GM12878 (cell line): ENCODE measurements around the gene ERN1. TPM values are rescaled to one million over a fixed set of nuclear protein-coding genes. Genes with fewer than 3 reads are reported as not detected.

Experiments
- ATAC-seq: fragments of 200-7000 bp; cut with Tn5 transposase; 3 replicates; pipeline ENCODE4 v1.9.1; 2020; ENCODE audit warnings: mild to moderate bottlenecking, moderate library complexity
- BruUV-seq: library from RNA; stranded (reverse); fragments of 400-500 nt; replicated peaks from 2 replicates; lab custom pipeline; 2021; lab: Mats Ljungman, UMichigan
- CTCF ChIA-PET: fragments of 300-600 bp; sonication (Branson Sonifier 250); formaldehyde crosslinking; extraction: SDS; loops from one replicate; lab custom pipeline; 2021; ENCODE audit warnings: inconsistent platforms; lab: Yijun Ruan, JAX
- POLR2A ChIA-PET: fragments of 350-600 bp; formaldehyde crosslinking; extraction: SDS; loops from one replicate; lab custom pipeline; 2021; ENCODE audit warnings: inconsistent platforms; lab: Charles Lee
- RAD21 ChIA-PET: fragments of 300-600 bp; sonication (Branson Sonifier 250); formaldehyde crosslinking; loops from one replicate; lab custom pipeline; 2023; ENCODE audit warnings: antibody characterized with exemption; ENCODE audit not compliant: unreplicated experiment; lab: Charles Lee
- SMC1A ChIA-PET: fragments of 300-600 bp; sonication (Branson Sonifier 250); formaldehyde crosslinking; loops from one replicate; lab custom pipeline; 2023; ENCODE audit not compliant: unreplicated experiment, uncharacterized antibody; lab: Charles Lee
- DNase-seq: peaks from one replicate; pipeline ENCODE4 v3.0.0-alpha.2; 2011; ENCODE audit warnings: low read depth, low spot score
- FAIRE-seq: peaks from 3 replicates; lab custom pipeline; 2011; peaks lifted over from hg19 to GRCh38; lab: Jason Lieb, UNC
- H2AFZ ChIP-seq: 2 replicates; pipeline ENCODE4 v1.6.0; 2011; ENCODE audit warnings: low read depth, low read length, control low read depth; ENCODE audit not compliant: control insufficient read depth
- H3K27ac ChIP-seq: 2 replicates; pipeline ENCODE4 v1.5.1; 2011; ENCODE audit warnings: control low read depth; ENCODE audit not compliant: control insufficient read depth, insufficient read depth
- H3K27me3 ChIP-seq, 2 experiments: replicated peaks in 1 of 2; 2 replicates each; pipeline versions ENCODE4 v1.6.0 to v1.6.1; 2011; ENCODE audit warnings: low read length in 1 of 2; ENCODE audit not compliant: control insufficient read depth in 2 of 2, insufficient read depth in 2 of 2
- H3K36me3 ChIP-seq, 2 experiments: 2 replicates each; pipeline ENCODE4 v1.5.1; 2011; ENCODE audit warnings: low read length in 1 of 2; ENCODE audit not compliant: control insufficient read depth in 2 of 2, insufficient read depth in 2 of 2
- H3K4me1 ChIP-seq: 2 replicates; pipeline ENCODE4 v1.6.1; 2011; ENCODE audit warnings: mild to moderate bottlenecking, low read length, moderate library complexity, mixed read lengths; ENCODE audit not compliant: control insufficient read depth, insufficient read depth
- H3K4me2 ChIP-seq: 2 replicates; pipeline ENCODE4 v1.6.0; 2011; ENCODE audit warnings: control low read depth; ENCODE audit not compliant: control insufficient read depth, insufficient read depth
- H3K4me3 ChIP-seq: fragments of 200-600 bp; sonication (generic); 2 replicates; pipeline ENCODE4 v1.5.1; 2016
- H3K79me2 ChIP-seq: 2 replicates; pipeline ENCODE4 v1.6.0; 2011; ENCODE audit warnings: low read length; ENCODE audit not compliant: control insufficient read depth, insufficient read depth
- H3K9ac ChIP-seq: 2 replicates; pipeline ENCODE4 v1.8.0; 2011; ENCODE audit warnings: low read length, control low read depth, mixed read lengths; ENCODE audit not compliant: control insufficient read depth, insufficient read depth
- H3K9me3 ChIP-seq: replicated peaks from 3 replicates; pipeline ENCODE4 v1.5.1; 2011; ENCODE audit warnings: mild to moderate bottlenecking, low read length; ENCODE audit not compliant: control insufficient read depth, insufficient read depth
- H4K20me1 ChIP-seq: 2 replicates; pipeline ENCODE4 v1.6.0; 2011; ENCODE audit not compliant: control insufficient read depth, insufficient read depth
- ATF3 ChIP-seq: IDR thresholded peaks from 2 replicates; pipeline ENCODE4 v1.6.1; 2011; ENCODE audit warnings: low read depth, mild to moderate bottlenecking, low read length, moderate library complexity, borderline replicate concordance; ENCODE audit errors: extremely low read depth
- BCL3 ChIP-seq: IDR thresholded peaks from 2 replicates; pipeline ENCODE4 v1.6.1; 2011; ENCODE audit warnings: borderline replicate concordance, low read depth, mild to moderate bottlenecking, moderate library complexity, low read length; ENCODE audit not compliant: insufficient read depth, poor library complexity, severe bottlenecking
- IKZF2 ChIP-seq, 2 experiments: fragments of 450-650 bp; IDR thresholded peaks; 2 replicates each; pipeline ENCODE4 v1.6.1; 2017; ENCODE audit warnings: mild to moderate bottlenecking in 2 of 2, moderate library complexity in 2 of 2
- NBN ChIP-seq: fragments of 450-650 bp; IDR thresholded peaks from 2 replicates; pipeline ENCODE4 v1.6.1; 2016
- SIX5 ChIP-seq: IDR thresholded peaks from 2 replicates; pipeline ENCODE4 v1.6.1; 2011; ENCODE audit warnings: mild to moderate bottlenecking, low read depth, low read length, moderate library complexity; ENCODE audit not compliant: severe bottlenecking
- ZBED1 ChIP-seq: IDR thresholded peaks from 2 replicates; pipeline ENCODE4 v1.6.1; 2016; ENCODE audit warnings: borderline replicate concordance
- WGBS: methylation state at CpG from one replicate; pipeline ENCODE4 v1.1.6; 2016; ENCODE audit warnings: low lambda C conversion rate; ENCODE audit not compliant: insufficient replicate concordance, insufficient coverage; ENCODE audit errors: missing lambda C conversion rate; 5-methylcytosine and 5-hydroxymethylcytosine counted together
- in situ Hi-C: fragments of 300-500 bp; cut with MboI; formaldehyde crosslinking; loops from 9 replicates; pipeline ENCODE4 v1.14.3; 2018; ENCODE audit warnings: mixed read lengths
- intact Hi-C: fragments of 100-400 bp; cut with micrococcal nuclease; formaldehyde crosslinking; loops from one replicate; pipeline ENCODE4 v1.14.2; 2022; ENCODE audit not compliant: unreplicated experiment
- polyA plus RNA-seq, 11 experiments: library from polyadenylated mRNA; depleted of rRNA in 4 of 11; unstranded in 6 of 11; stranded (reverse) in 5 of 11; fragments of >200 nt; fragmentation: Nextera tagmentation in 4 of 11; fragmentation: Illumina TruSeq in 1 of 11; extraction: Ambion mirVana in 4 of 11; extraction: Trizol in 1 of 11; gene quantifications; 1 replicate in 1 of 11; 2 replicates in 10 of 11; pipeline versions ENCODE4 v1.2.1 to v1.2.3, GENCODE V29; 2011 to 2016; ENCODE audit warnings: inconsistent platforms in 2 of 11, missing spikeins in 2 of 11, low read depth in 1 of 11
- total RNA-seq, 4 experiments: library from RNA; depleted of rRNA in 3 of 4; stranded (reverse); fragments of >200 nt in 3 of 4; fragmentation: Illumina TruSeq in 1 of 4; extraction: Trizol in 1 of 4; gene quantifications; 2 replicates each; pipeline versions ENCODE4 v1.2.1 to v1.2.3, GENCODE V29; 2013 to 2021

Gene ERN1
- total and polyA plus RNA-seq, 10 of the 15 experiments (the other 5 are each of a cell fraction or from before 2014, with no cell fraction given), result 2.6 to 19.2 (median 7.6) TPM

GRCh38 chr17:64024215-64024654, 105.7 kb downstream of the ERN1 start:
- no peaks in the 10 kb centered on the region for H3K9me3 ChIP-seq
- TF ChIP-seq BCL3 (no peak), ZBED1 (no peak), SIX5 (no peak), ATF3 (no peak), NBN (no peak), IKZF2 (IDR thresholded peaks at IDR 0.05) (no peak)
- TF ChIP-seq, all 136 proteins: peak for 0
- Histone ChIP-seq H2AFZ (no peak overlapping the region), H3K27me3 (no peaks in the 10 kb centered on the region), H3K4me3 (no peak overlapping the region), H3K9ac (no peak overlapping the region), H3K79me2 (no peaks in the 10 kb centered on the region), H3K36me3 (no peaks in the 10 kb centered on the region), H3K4me2 (no peak overlapping the region), H3K4me1 (peaks cover 12% of the 10 kb centered on the region), H4K20me1 (no peaks in the 10 kb centered on the region), H3K27ac (no peak overlapping the region)
- intact Hi-C loops, result no loop called here
- ChIA-PET CTCF (interaction anchor here (0.9 to 13.0 kb wide), 16 partner anchors 7 to 119 kb away, joined by 3 to 915 read pairs (median 11); partner anchors contain the start of genes CSHL1, ERN1, GH1 and PRR29), POLR2A (interaction anchor here (1.4 kb wide), 1 partner anchor 108 kb away, joined by 4 read pairs; no protein-coding TSS in a partner anchor), SMC1A (interaction anchor here (1.0 to 15.0 kb wide), 12 partner anchors 8 to 112 kb away, joined by 4 to 570 read pairs (median 10); partner anchors contain the start of genes ERN1 and GH1), RAD21 (interaction anchor here (1.7 to 8.3 kb wide), 5 partner anchors 91 to 113 kb away, joined by 9 to 507 read pairs (median 35); partner anchors contain the start of genes CD79B, CSHL1, ERN1 and GH1)
- no TSS peak for BruUV-seq
- WGBS, result 95% methylated on average over 8 of the region's 8 CpGs
- in situ Hi-C loops, result loop anchor here (5.0 kb wide), 1 partner anchor 102 kb away; no protein-coding TSS in a partner anchor
- FAIRE-seq (no peak), ATAC-seq (no peak), DNase-seq (no peak)
